ENCODE data around the gene MORN1.

The MORN1 gene

GRCh38 chr1:2432441-2432844 is 41.1 kb upstream of the MORN1 start:
- Histone ChIP-seq H3K9me3 (replicated peaks; ENCODE audit: low read length) (peaks cover 4% of the 10 kb centered on the region), H3K27me3 (ENCODE audit: control insufficient read depth, insufficient read depth, low read length) (peaks cover 41% of the 10 kb centered on the region), H3K4me2 (ENCODE audit: low read length) (no peak overlapping the region), H3K4me3 (ENCODE audit: low read length) (no peak overlapping the region), H3K9ac (ENCODE audit: low read depth, low read length) (no peak overlapping the region), H3K4me1 (ENCODE audit: control insufficient read depth, insufficient read depth, low read length) (no peaks in the 10 kb centered on the region), H3K36me3 (ENCODE audit: insufficient read depth, low read length) (no peaks in the 10 kb centered on the region)

GRCh38 chr1:2431518-2431917 is 40.2 kb upstream of the MORN1 start:
- Histone ChIP-seq H3K9me3 (replicated peaks; ENCODE audit: low read length) (peaks cover 4% of the 10 kb centered on the region), H3K4me1 (ENCODE audit: control insufficient read depth, insufficient read depth, low read length) (no peaks in the 10 kb centered on the region), H3K4me2 (ENCODE audit: low read length) (no peak overlapping the region), H3K27me3 (ENCODE audit: control insufficient read depth, insufficient read depth, low read length) (peaks cover 39% of the 10 kb centered on the region), H3K9ac (ENCODE audit: low read depth, low read length) (no peak overlapping the region), H3K36me3 (ENCODE audit: insufficient read depth, low read length) (no peaks in the 10 kb centered on the region), H3K4me3 (ENCODE audit: low read length) (no peak overlapping the region)

DNA sequence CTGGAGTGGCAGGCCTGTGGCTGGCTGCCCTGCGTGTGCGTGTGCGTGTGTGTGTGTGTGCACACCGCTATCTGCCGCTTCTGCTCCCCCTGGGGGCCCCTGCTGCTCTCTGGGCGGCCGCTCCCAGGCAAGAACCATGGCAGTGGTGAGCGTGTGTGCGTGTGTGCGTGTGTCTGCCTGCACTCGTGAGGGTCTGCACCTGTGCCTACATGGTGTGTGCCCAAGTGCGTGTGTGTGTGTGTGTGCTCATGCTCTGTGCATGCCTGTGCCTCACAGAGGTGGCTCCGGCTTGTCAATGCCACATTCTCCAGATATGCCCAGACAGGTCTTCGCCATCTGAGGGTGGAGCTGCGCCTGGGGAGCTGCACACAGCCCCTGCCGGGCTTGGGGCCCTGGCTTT is 39.7 kb upstream of the MORN1 start:
- Histone ChIP-seq H3K36me3 (ENCODE audit: insufficient read depth, low read length) (no peaks in the 10 kb centered on the region), H3K27me3 (ENCODE audit: control insufficient read depth, insufficient read depth, low read length) (peaks cover 40% of the 10 kb centered on the region), H3K4me2 (ENCODE audit: low read length) (no peak overlapping the region), H3K4me3 (ENCODE audit: low read length) (no peak overlapping the region), H3K4me1 (ENCODE audit: control insufficient read depth, insufficient read depth, low read length) (no peaks in the 10 kb centered on the region), H3K9me3 (replicated peaks; ENCODE audit: low read length) (peaks cover 4% of the 10 kb centered on the region), H3K9ac (ENCODE audit: low read depth, low read length) (no peak overlapping the region)

DNA sequence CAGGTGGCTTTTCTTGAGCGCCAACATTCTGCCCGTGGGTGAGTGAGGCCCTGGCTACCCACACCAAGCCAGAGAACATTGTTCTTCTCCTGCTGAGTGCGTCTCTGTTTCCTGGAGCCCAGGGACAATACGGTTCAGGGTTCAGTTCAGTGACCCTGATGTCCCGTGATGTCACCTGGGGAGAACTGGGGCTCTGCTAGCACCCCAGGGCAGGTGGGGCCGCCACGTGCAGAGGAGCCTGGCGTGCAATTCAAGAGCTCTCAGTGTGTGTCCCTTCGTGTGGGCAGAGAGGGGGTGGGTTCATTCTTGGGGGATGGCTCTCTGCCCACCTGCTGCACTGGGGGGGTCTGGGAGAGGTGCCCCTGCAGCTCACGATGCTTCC is 39.2 kb upstream of the MORN1 start:
- H3K4me3 ChIP-seq (ENCODE audit: low read length) = no peak overlapping the region
- H3K9me3 ChIP-seq (replicated peaks; ENCODE audit: low read length) = peaks cover 4% of the 10 kb centered on the region
- no peaks in the 10 kb centered on the region for H3K36me3 ChIP-seq (ENCODE audit: insufficient read depth, low read length)
- H3K27me3 ChIP-seq (ENCODE audit: control insufficient read depth, insufficient read depth, low read length) = peaks cover 45% of the 10 kb centered on the region
- no peak overlapping the region for H3K4me2 ChIP-seq (ENCODE audit: low read length)
- no peaks in the 10 kb centered on the region for H3K4me1 ChIP-seq (ENCODE audit: control insufficient read depth, insufficient read depth, low read length)
- H3K9ac ChIP-seq (ENCODE audit: low read depth, low read length) = no peak overlapping the region

DNA sequence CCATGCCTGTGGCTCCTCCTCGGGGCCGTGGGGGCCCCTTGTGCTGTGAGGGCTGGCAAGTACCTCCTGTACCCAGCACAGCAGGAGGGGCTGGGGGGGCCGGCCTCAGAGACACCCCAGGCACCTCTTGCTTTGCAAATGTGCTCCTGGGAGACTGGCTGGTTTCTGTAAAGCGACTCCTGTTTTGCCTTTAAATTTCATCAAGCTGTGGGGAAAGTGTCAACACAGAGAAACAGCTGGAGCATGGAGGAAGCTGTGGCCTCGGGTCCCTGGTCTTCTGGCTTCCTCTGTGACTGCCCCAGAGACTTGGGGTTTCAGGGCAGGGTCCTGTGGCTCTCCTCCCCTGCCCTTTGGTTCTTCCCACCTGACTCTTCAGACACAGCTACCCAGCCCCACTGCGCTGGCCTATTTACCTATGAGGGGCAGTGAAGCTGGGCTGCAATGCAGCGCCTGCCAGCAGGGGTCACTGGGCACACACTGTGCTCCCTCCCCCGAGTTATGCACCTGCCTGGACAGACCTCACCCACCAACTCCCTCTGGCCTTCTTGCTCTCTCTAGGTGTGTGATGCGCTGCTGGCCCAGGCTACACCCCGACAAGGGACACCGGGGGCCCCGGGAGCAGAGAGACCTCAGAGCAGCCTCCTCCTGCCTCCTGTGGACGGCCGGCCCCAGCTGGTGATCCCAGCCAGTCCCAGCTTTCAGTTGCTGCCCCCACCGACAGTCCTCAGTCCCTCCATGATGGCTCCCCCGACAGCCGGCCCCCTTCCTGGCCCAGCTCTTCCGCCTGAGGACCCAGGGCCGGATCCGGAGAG is 38.6 kb upstream of the MORN1 start:
- H3K27me3 ChIP-seq (ENCODE audit: control insufficient read depth, insufficient read depth, low read length) = peaks cover 44% of the 10 kb centered on the region
- no peak overlapping the region for H3K9ac ChIP-seq (ENCODE audit: low read depth, low read length)
- no peak overlapping the region for H3K4me2 ChIP-seq (ENCODE audit: low read length)
- H3K4me1 ChIP-seq (ENCODE audit: control insufficient read depth, insufficient read depth, low read length) = no peaks in the 10 kb centered on the region
- H3K36me3 ChIP-seq (ENCODE audit: insufficient read depth, low read length) = no peaks in the 10 kb centered on the region
- peaks cover 4% of the 10 kb centered on the region for H3K9me3 ChIP-seq (replicated peaks; ENCODE audit: low read length)
- no peak overlapping the region for H3K4me3 ChIP-seq (ENCODE audit: low read length)

DNA sequence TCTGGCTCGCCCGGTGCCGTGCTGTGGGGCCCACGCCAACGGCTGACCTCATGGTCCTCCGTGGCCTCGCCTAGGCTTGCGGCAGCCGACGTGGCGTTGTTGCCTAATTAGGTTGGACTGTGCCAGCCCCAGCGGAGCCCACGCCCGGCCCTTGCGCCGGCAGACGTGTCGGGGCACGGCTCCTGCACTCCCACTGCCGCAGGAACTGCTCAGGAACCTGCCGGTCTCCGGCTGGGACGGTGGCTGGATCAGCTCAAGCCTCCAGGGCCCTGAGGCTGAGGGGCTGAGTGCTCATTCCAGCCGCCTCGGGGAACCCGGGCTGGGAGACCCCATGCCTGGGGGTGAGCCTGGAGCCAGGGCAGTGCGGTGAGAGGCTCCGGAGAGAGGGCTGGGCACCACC is 37.1 kb upstream of the MORN1 start:
- Histone ChIP-seq H3K4me3 (ENCODE audit: low read length) (no peak overlapping the region), H3K9ac (ENCODE audit: low read depth, low read length) (no peak overlapping the region), H3K36me3 (ENCODE audit: insufficient read depth, low read length) (no peaks in the 10 kb centered on the region), H3K27me3 (ENCODE audit: control insufficient read depth, insufficient read depth, low read length) (peaks cover 30% of the 10 kb centered on the region), H3K4me2 (ENCODE audit: low read length) (no peak overlapping the region), H3K4me1 (ENCODE audit: control insufficient read depth, insufficient read depth, low read length) (no peaks in the 10 kb centered on the region), H3K9me3 (replicated peaks; ENCODE audit: low read length) (peaks cover 4% of the 10 kb centered on the region)

GRCh38 chr1:2427976-2428375 is 36.6 kb upstream of the MORN1 start:
- peaks cover 24% of the 10 kb centered on the region for H3K27me3 ChIP-seq (ENCODE audit: control insufficient read depth, insufficient read depth, low read length)
- H3K4me2 ChIP-seq (ENCODE audit: low read length) = no peak overlapping the region
- no peak overlapping the region for H3K9ac ChIP-seq (ENCODE audit: low read depth, low read length)
- H3K4me3 ChIP-seq (ENCODE audit: low read length) = no peak overlapping the region
- peaks cover 8% of the 10 kb centered on the region for H3K9me3 ChIP-seq (replicated peaks; ENCODE audit: low read length)
- no peaks in the 10 kb centered on the region for H3K36me3 ChIP-seq (ENCODE audit: insufficient read depth, low read length)
- H3K4me1 ChIP-seq (ENCODE audit: control insufficient read depth, insufficient read depth, low read length) = no peaks in the 10 kb centered on the region

GRCh38 chr1:2427051-2427450 is 35.7 kb upstream of the MORN1 start:
- H3K9ac ChIP-seq (ENCODE audit: low read depth, low read length) = no peak overlapping the region
- no peaks in the 10 kb centered on the region for H3K36me3 ChIP-seq (ENCODE audit: insufficient read depth, low read length)
- peaks cover 19% of the 10 kb centered on the region for H3K27me3 ChIP-seq (ENCODE audit: control insufficient read depth, insufficient read depth, low read length)
- H3K4me2 ChIP-seq (ENCODE audit: low read length) = no peak overlapping the region
- no peaks in the 10 kb centered on the region for H3K4me1 ChIP-seq (ENCODE audit: control insufficient read depth, insufficient read depth, low read length)
- H3K4me3 ChIP-seq (ENCODE audit: low read length) = no peak overlapping the region
- peaks cover 8% of the 10 kb centered on the region for H3K9me3 ChIP-seq (replicated peaks; ENCODE audit: low read length)

GRCh38 chr1:2426540-2426939 is 35.2 kb upstream of the MORN1 start:
- no peak overlapping the region for H3K4me2 ChIP-seq (ENCODE audit: low read length)
- peaks cover 8% of the 10 kb centered on the region for H3K9me3 ChIP-seq (replicated peaks; ENCODE audit: low read length)
- H3K4me3 ChIP-seq (ENCODE audit: low read length) = no peak overlapping the region
- H3K27me3 ChIP-seq (ENCODE audit: control insufficient read depth, insufficient read depth, low read length) = peaks cover 14% of the 10 kb centered on the region
- H3K9ac ChIP-seq (ENCODE audit: low read depth, low read length) = no peak overlapping the region
- H3K4me1 ChIP-seq (ENCODE audit: control insufficient read depth, insufficient read depth, low read length) = no peaks in the 10 kb centered on the region
- H3K36me3 ChIP-seq (ENCODE audit: insufficient read depth, low read length) = no peaks in the 10 kb centered on the region

DNA sequence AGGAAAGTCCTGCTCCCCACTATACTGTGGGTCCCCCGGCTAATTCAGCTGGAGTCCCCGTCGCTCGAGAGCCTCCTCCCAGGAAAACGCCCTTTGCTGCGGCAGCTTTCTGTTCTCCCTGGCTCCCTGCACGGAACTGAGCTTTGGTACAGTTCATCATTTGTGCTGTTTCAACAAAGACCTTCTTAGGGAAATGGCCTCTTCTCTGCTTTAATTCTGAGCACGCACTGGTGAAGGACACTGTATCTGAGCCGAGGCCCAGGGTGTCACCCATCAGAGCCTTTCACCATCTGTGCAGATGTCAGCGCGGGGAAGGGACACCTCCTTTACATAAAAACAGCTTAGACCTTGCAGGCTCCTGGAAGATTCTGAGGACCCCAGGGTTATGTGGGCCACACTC is 34.5 kb upstream of the MORN1 start:
- no peak overlapping the region for H3K4me3 ChIP-seq (ENCODE audit: low read length)
- no peak overlapping the region for H3K9ac ChIP-seq (ENCODE audit: low read depth, low read length)
- H3K4me2 ChIP-seq (ENCODE audit: low read length) = no peak overlapping the region
- peaks cover 10% of the 10 kb centered on the region for H3K27me3 ChIP-seq (ENCODE audit: control insufficient read depth, insufficient read depth, low read length)
- H3K9me3 ChIP-seq (replicated peaks; ENCODE audit: low read length) = peaks cover 8% of the 10 kb centered on the region
- H3K36me3 ChIP-seq (ENCODE audit: insufficient read depth, low read length) = no peaks in the 10 kb centered on the region
- no peaks in the 10 kb centered on the region for H3K4me1 ChIP-seq (ENCODE audit: control insufficient read depth, insufficient read depth, low read length)

- Histone ChIP-seq H3K9ac (ENCODE audit: low read depth, low read length) (no peak overlapping the region), H3K4me1 (ENCODE audit: control insufficient read depth, insufficient read depth, low read length) (peaks cover 6% of the 10 kb centered on the region), H3K36me3 (ENCODE audit: insufficient read depth, low read length) (no peaks in the 10 kb centered on the region), H3K9me3 (replicated peaks; ENCODE audit: low read length) (peaks cover 4% of the 10 kb centered on the region), H3K27me3 (ENCODE audit: control insufficient read depth, insufficient read depth, low read length) (peaks cover 40% of the 10 kb centered on the region), H3K4me3 (ENCODE audit: low read length) (no peak overlapping the region), H3K4me2 (ENCODE audit: low read length) (no peak overlapping the region)
Measured at GRCh38 chr1:2422523-2422922, 31.2 kb upstream of the MORN1 start.

GRCh38 chr1:2419416-2419815 is 28.1 kb upstream of the MORN1 start:
- Histone ChIP-seq H3K9ac (ENCODE audit: low read depth, low read length) (no peak overlapping the region), H3K27me3 (ENCODE audit: control insufficient read depth, insufficient read depth, low read length) (peaks cover 34% of the 10 kb centered on the region), H3K36me3 (ENCODE audit: insufficient read depth, low read length) (no peaks in the 10 kb centered on the region), H3K4me2 (ENCODE audit: low read length) (no peak overlapping the region), H3K4me3 (ENCODE audit: low read length) (no peak overlapping the region), H3K4me1 (ENCODE audit: control insufficient read depth, insufficient read depth, low read length) (peaks cover 6% of the 10 kb centered on the region), H3K9me3 (replicated peaks; ENCODE audit: low read length) (peaks cover 4% of the 10 kb centered on the region)

Measured in skeletal muscle satellite cell (primary cell).